ENCODE data around the gene PHAF1. TPM values are rescaled to one million over a fixed set of nuclear protein-coding genes. Genes with fewer than 3 reads are reported as not detected.

The PHAF1 gene
- 10 to 100 TPM; 11.3 to 14.0 TPM for total RNA-seq

DNA sequence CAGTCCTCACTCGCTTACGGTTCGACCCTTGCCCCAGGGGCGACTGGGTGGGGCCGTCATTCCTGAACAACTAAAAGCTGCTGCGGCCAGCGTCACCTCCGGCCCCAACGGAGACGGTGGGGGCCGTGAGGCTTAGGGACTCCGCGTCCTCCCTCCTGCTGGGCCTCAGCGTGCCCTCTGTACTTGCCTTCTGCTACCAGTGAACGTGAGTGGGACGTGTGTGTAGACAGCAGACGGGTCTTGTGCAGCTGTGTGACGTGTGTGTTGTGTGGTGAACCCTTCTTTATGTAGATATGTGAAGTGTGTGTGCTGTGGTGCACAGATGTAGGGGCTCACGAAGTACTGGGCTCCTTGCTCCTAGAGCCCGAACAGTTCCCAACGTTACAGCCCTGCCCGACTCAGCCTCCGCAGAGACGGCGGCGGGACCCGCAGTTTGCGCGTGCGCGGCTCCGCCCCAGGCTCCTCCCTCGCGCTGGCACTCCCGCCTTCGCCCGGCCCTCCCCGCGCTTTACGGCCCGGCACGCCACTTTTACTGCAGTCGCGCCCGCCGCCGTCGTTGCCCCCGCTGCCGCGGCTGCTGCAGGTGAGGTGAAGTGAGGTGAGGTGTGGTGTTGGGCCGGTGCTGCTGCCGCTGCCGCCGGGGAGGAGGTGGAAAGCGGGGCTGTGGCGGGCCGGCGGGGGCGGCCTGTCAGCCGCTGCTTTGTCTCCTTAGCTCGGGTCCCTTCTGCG lies at the start of gene PHAF1:
PHAF1 (plus strand) TSS at position 535 of the 729 bp plus-strand sequence. CDS start 235 bp downstream, outside the sequence.
- ChIA-PET POLR2A (interaction anchor here (1.4 to 1.6 kb wide), 3 partner anchors 75 to 95 kb away, joined by 3 to 5 read pairs (median 4); no protein-coding TSS in a partner anchor), CTCF (interaction anchor here (1.3 to 2.2 kb wide), 4 partner anchors 46 to 155 kb away, joined by 4 to 8 read pairs (median 6); no protein-coding TSS in a partner anchor)
- Mint-ChIP-seq H3K27me3 (no peaks in the 10 kb centered on the region), H3K4me1 (ENCODE audit: low read depth) (peaks cover 23% of the 10 kb centered on the region), H3K4me3 (peak within 1 kb of the TSS; percentile 95), H3K27ac (peak within 1 kb of the TSS; percentile 85), H3K9me3 (no peaks in the 10 kb centered on the region), H3K36me3 (ENCODE audit: low read depth) (peaks cover 6% of the 10 kb centered on the region)
- intact Hi-C loops (cut with micrococcal nuclease), result loop anchor here (5.0 kb wide), 1 partner anchor 92 kb away; no protein-coding TSS in a partner anchor
- peak; percentile 96 for ATAC-seq
- DNase-seq, result peak; percentile 94
- TF ChIP-seq, protein P1, sequence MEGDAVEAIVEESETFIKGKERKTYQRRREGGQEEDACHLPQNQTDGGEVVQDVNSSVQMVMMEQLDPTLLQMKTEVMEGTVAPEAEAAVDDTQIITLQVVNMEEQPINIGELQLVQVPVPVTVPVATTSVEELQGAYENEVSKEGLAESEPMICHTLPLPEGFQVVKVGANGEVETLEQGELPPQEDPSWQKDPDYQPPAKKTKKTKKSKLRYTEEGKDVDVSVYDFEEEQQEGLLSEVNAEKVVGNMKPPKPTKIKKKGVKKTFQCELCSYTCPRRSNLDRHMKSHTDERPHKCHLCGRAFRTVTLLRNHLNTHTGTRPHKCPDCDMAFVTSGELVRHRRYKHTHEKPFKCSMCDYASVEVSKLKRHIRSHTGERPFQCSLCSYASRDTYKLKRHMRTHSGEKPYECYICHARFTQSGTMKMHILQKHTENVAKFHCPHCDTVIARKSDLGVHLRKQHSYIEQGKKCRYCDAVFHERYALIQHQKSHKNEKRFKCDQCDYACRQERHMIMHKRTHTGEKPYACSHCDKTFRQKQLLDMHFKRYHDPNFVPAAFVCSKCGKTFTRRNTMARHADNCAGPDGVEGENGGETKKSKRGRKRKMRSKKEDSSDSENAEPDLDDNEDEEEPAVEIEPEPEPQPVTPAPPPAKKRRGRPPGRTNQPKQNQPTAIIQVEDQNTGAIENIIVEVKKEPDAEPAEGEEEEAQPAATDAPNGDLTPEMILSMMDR (IDR thresholded peaks at IDR 0.05), result no peak

DNA sequence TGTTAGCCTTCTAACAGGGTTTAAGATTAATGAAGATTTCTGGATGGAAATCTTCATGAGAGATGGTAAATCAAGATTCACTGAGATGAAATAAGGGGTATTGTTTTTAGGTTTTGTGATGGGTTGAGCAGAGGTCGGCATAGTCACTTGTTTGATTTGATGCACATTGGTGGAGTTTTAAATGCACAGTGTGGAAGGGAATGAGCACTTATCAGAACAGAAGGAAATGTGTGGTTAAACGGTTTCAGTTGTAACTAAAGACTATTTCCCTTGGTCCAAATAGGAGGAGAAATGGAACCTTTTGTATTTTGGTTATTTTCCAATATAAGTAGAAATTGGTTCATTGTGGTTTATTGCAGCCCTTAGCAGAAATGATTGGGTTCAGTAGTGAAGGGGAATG lies 46.7 kb upstream of the PHAF1 start:
- intact Hi-C loops (cut with micrococcal nuclease), result no loop called here
- ChIA-PET CTCF (interaction anchor here (1.6 kb wide), 1 partner anchor 45 kb away, joined by 7 read pairs; no protein-coding TSS in a partner anchor), POLR2A (no interaction called here)
- H3K27me3 Mint-ChIP-seq, result no peaks in the 10 kb centered on the region
- ATAC-seq (no peak), DNase-seq (no peak)
- TF ChIP-seq, protein P1 (IDR thresholded peaks at IDR 0.05), result no peak
- no peak overlapping the region for H3K4me3 Mint-ChIP-seq
- H3K9me3 Mint-ChIP-seq, result no peaks in the 10 kb centered on the region
- H3K36me3 Mint-ChIP-seq (ENCODE audit: low read depth), result peaks cover 30% of the 10 kb centered on the region
- H3K4me1 Mint-ChIP-seq (ENCODE audit: low read depth), result peaks cover 9% of the 10 kb centered on the region
- H3K27ac Mint-ChIP-seq, result peak overlapping the region; percentile 3

DNA sequence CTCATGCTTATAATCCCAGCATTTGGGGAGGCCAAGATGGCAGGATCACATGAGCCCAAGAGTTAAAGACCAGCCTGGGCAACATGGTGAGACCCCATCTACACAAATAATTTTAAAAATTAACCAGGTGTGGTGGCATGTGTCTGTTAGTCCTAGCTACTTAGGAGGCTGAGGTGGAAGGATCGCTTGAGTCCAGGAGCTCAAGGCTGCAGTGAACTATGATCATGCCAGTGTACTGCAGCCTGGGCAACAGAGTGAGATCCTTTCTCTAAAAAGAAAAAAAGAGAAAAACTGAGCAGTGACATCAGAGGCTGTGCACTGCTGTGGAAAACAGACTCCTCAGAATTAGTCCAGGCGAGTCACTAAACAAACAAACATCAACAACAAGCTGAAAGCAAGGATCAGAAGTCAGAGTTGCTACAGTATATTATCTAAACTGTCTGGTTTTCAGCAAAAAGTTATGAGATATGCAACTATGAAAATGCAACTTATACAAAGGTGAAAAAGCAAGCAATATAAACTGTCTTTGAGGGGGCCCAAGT lies 41.5 kb upstream of the PHAF1 start:
- no peaks in the 10 kb centered on the region for H3K27me3 Mint-ChIP-seq
- intact Hi-C loops (cut with micrococcal nuclease), result no loop called here
- no peak for ATAC-seq
- no peaks in the 10 kb centered on the region for H3K4me1 Mint-ChIP-seq (ENCODE audit: low read depth)
- ChIA-PET CTCF (interaction anchor here (0.6 to 2.3 kb wide), 6 partner anchors 8 to 91 kb away, joined by 3 to 8 read pairs (median 4); no protein-coding TSS in a partner anchor), POLR2A (interaction anchor here (1.7 kb wide), 1 partner anchor 39 kb away, joined by 5 read pairs; the partner anchor contains the start of gene CBFB)
- H3K36me3 Mint-ChIP-seq (ENCODE audit: low read depth), result peaks cover 32% of the 10 kb centered on the region
- H3K4me3 Mint-ChIP-seq, result no peak overlapping the region
- TF ChIP-seq, protein P1 (IDR thresholded peaks at IDR 0.05), result no peak
- no peak for DNase-seq
- H3K9me3 Mint-ChIP-seq, result no peaks in the 10 kb centered on the region
- no peak overlapping the region for H3K27ac Mint-ChIP-seq

DNA sequence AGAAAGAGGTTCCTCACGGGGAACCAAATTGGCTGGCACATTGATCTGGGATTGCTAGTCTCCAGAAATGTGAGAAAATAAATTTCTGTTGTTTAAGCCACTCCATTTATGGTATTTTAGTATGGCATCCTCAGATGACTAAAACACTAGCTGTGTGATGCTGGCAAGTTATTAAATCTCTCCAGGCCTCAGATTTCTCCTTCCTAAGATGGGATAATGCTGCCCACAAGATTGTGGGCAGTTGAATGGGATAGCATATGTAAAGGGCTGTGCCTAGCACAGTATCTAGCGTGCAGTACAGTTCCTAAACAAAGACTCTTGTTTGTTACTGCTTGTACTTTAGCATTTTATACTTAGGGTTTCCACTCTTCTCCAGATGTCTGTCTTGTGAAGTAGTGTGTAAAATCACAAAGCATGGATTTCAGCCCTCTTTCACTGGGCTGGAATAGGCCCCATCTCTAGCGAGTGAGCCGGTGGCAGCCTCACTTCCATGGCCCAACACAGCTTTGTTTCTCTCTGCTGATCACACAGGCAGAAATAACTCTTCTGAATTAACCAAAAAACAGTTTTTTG lies 38.2 kb upstream of the PHAF1 start:
- ATAC-seq (no peak), DNase-seq (no peak)
- H3K27me3 Mint-ChIP-seq, result no peaks in the 10 kb centered on the region
- no peaks in the 10 kb centered on the region for H3K4me1 Mint-ChIP-seq (ENCODE audit: low read depth)
- intact Hi-C loops (cut with micrococcal nuclease), result no loop called here
- no peak overlapping the region for H3K4me3 Mint-ChIP-seq
- ChIA-PET CTCF (interaction anchor here (1.6 kb wide), 1 partner anchor 41 kb away, joined by 3 read pairs; no protein-coding TSS in a partner anchor), POLR2A (no interaction called here)
- no peaks in the 10 kb centered on the region for H3K9me3 Mint-ChIP-seq
- no peak overlapping the region for H3K27ac Mint-ChIP-seq
- peaks cover 34% of the 10 kb centered on the region for H3K36me3 Mint-ChIP-seq (ENCODE audit: low read depth)
- TF ChIP-seq, protein P1 (IDR thresholded peaks at IDR 0.05), result no peak
